GM19193 (cell line): ENCODE results near the gene DUSP22.

ENCODE experiments used
- POLR2A ChIP-seq: IDR thresholded peaks from 4 replicates; pipeline ENCODE4 v1.6.1; 2011; ENCODE audit not compliant: insufficient read depth, insufficient read length; ENCODE audit errors: extremely low read depth

The DUSP22 gene

DNA sequence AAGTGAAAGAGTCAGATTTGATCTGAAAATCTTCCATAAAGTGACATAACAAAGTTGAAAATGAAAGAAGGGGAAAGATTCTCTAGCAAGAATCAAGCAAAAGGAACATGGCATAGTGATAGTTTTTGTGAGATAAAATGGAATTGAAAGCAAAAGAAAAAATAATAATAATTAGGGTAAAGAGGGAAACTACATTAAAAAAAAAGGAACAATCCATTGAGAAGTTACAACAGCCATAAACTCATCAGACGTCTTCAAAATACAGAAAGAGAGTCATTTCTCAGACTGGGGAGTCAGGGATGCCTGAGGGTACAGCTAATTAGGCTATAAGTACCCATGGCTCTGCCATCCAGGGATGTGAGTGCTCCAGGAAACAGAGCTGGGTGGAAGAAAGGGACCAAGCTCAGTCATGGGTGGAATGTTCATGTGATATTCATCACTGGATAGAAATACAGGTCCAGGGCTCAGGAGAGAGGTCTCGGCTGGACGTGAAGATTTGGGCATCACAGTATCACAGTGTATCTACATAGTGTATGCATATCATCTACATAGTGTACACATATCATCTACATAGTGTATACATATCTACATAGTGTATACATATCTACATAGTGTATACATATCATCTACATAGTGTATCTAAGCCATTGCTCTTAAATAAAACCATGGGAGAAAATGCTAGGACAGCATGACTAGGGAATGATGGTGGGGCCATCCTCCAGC, 29.4 kb downstream of the DUSP22 start:
- TF ChIP-seq POLR2A = no peak

DNA sequence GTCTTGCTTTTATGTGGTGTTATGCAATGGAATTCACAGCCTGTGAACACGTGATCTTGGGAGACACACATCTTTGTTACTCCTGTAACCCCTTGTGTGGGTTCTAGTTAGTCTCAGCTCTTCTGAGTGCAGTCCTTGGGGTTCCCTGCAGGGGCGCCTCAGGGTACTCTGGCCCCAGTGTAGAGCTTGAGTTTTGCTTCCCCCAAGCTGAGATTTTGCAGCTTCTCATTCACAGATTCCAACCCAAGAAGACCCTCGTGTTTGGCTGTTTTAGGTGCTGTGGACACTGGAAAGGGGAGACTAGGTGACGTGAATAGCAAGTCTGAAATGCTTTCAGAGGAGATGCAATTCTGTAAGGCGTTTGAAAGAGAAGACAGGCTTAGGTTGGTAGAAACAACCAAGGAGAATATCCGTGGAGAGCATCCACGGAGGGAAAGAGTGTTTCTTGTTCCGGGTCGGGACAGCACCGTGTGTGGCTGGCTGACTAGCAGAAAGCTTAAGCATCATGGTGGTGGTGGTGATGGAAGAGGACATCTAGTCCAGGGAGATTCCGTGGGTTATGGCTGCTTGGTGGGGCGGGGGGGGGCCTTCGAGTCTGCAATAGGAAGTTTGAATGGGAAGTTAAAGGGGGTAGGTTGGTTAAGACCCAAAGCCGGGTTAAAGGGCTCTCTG, 30.1 kb downstream of the DUSP22 start:
- peak; percentile 15 for TF ChIP-seq POLR2A

DNA sequence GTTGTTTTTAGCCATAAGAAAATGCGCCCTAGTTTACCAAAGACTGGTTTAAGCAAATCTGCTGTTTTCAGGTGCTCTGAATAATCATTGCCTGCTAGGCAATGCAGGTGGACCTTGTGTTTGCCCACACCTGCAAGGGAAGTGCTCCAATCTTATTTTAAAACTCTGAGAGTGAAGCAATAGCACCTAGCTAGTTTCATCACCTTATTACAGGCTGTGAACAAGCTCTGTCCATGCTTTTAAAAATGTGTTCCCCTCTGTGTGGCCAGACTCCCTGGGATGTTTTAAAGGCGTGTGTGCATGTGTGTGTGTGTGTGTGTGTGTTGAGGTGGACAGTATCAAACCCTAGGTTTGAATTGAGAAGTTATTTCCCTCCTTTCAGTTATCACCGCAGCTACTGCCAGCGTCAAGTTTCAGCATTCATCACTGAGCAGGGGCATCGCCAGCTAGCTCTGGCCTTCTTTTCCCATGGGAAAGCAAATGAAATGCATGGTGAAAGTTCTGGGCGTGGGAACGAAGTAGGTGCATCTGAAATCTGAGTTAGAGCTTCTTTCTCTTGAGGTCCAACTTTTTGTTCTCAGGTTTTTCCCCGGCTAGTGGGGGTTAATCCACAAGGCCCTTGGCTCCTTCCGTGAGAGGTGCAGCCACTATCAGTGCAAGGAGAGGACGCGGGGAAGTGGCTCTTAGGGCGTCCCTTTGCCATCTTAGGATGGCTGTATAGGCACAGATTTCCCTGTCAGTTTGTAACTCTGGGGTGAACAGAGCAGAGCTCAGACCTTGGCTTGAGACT, 30.8 kb downstream of the DUSP22 start:
- no peak for TF ChIP-seq POLR2A

DNA sequence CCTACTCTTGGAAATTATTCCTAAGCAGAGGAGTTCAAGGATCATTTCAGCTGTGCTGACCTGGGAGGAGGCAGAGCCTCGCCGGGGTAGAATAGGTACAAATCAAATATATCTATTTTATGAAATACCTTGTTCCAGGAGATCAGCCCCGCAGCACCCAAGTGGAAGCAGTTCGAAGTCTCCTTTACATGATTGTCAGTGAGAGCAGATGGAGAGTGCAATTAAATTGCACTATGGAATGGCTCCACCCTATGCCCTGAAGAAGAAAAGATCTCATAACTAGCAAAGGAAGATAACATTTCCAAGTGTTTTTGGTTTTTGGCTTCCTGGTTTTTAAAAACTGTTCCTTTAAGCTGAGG, 31.4 kb downstream of the DUSP22 start:
- TF ChIP-seq POLR2A = no peak

DNA sequence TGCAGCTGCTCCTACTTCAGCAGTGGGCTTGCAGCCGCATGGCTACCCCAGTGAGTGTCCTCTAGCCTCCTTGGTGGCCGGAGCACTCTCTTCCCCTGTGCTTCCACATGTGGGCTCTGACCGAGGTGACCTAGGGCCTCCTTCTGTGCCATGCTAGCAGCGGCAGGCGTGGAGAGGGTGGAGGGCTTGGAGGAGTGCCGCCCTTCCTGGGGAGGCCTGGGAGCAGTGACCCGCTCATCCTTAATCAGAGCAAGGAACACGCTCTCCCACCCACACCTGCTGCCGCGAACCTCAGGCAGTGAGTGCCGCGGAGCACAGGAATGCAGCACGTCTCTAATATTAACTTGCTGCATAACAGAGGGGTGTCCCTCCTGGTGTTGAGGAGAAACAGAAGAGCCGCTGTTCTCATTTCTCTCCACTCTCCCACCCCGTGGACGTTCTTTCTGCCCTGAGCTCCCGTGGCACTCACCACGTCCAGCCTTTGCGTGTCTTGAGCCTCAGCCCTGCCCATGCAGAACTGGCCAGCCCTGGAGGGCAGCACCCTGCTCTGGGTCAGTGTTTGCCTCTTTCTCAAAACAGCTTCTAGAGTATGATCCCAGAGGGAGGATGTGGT, 31.9 kb downstream of the DUSP22 start:
- TF ChIP-seq POLR2A = no peak

DNA sequence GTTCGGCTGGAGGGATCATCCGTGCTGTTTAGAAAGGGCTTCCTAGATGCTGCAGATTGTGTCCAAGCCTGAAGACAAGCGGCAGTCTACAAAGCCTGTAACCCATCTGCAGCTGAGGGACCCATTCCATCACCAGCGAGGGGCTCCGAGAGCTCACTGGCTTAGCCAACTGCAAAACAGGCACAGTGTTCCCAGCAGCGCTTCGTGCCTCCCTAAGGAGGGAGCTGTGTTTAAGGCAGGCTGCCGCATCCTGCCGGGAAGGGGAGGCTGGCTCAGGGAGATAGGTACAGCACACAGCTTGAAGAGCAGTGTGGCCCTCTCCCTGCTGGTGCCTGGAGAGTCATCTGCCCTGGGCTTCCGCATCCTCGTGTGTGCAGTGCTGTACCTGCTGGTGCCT, 32.4 kb downstream of the DUSP22 start:
- TF ChIP-seq POLR2A = no peak

DNA sequence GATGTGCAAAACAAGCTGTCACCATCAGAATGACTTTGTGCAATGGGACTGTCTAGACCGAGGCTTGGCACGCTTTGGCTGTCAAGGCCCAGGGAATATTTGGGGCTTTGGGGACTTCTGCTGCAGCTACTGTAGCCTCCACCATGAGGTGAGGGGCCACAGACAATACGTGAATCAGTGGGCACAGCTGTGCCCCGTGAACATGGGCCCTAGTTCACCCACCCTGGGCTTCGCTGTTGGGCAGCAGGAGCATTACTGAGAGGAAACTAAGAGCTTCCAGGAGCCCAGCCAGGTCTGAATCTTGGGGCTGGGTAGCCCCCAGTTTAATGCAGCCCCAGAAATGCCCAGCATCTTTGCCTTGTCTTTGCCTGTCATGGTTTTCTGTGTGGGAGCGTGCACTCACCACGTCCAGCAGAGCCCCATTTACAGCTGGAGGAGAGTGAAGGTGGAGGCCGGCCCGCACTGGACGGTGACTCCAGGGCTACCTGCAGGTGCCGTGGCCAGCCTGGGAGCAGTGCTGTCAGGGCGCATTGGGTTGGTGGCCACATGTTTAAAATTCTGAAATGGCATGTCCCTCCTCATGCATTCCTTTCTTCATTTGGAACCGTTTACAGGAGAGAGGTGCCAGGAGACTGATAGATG, 34.7 kb downstream of the DUSP22 start:
- TF ChIP-seq POLR2A = no peak

DNA sequence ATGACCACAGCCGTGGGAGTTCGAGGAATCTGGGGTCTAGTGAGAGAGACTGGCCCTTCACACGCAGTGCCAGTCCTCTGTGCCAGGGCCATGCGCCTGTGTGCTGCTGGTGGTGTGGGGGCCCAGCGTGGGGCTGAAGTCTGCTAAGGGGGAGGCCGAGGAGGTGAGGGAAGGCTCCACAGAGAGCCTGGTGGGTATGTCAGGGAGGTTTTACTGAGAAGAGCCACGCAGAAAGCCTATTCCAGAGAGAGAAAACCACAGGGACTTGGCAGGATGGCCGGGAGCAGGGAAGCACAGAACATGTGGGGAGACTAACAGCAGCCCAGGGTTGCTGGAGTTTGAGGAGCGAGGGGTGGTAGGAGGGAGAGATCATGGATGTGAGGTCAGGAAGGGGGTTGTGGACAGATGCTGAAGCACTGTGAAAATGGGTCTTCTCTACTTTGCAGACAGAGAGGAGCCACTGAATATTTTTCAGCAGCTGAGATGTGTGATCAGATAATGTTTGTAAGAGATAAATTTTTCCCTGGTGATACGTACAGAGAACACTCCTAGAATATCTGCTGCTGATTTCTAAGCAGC, 35.3 kb downstream of the DUSP22 start:
- peak; percentile 9 for TF ChIP-seq POLR2A

DNA sequence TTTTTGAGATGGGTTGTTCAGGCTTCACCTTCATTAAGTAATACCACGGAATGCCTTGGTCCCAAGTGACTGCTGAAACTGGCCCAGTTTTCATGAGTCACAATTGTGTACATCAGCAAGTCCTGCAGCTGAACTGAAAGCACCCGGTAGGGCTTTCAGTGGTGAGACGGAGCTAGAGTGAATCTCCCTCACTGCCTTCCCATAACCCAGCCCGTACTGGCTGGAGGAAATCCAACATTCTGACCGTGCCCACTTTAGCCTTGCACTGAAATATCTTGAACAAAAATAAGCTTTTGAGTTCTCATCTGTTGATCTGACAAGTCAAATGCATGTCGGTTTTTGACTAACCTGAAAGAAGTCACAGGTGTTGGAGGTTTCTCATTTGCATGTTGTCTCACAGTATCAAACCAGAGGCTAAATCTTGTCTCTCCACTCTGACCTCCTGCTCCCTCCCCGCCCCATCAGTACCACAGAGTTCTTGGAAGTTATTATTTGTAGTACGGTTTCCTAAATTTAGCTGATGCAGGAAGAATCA, 35.9 kb downstream of the DUSP22 start:
- TF ChIP-seq POLR2A = peak; percentile 57

DNA sequence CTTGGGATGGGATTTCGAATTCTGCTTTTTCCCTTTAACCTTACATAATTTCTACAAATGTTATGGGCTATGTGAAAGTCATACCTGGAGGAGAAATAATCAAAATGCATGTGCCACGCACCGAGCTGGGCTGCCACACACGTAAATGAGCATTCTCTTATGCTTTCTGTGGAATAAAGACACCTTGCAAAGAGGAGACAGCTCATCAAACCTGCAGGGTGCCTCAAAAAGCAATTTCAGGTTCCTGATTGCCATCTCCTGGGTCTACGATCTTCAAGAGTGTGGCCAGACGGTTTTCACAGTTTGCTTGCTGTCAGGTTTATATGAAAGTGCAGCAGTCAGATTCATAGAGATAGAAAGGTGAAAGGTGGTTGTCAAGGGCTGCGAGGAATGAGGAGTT, 36.6 kb downstream of the DUSP22 start:
- no peak for TF ChIP-seq POLR2A

DNA sequence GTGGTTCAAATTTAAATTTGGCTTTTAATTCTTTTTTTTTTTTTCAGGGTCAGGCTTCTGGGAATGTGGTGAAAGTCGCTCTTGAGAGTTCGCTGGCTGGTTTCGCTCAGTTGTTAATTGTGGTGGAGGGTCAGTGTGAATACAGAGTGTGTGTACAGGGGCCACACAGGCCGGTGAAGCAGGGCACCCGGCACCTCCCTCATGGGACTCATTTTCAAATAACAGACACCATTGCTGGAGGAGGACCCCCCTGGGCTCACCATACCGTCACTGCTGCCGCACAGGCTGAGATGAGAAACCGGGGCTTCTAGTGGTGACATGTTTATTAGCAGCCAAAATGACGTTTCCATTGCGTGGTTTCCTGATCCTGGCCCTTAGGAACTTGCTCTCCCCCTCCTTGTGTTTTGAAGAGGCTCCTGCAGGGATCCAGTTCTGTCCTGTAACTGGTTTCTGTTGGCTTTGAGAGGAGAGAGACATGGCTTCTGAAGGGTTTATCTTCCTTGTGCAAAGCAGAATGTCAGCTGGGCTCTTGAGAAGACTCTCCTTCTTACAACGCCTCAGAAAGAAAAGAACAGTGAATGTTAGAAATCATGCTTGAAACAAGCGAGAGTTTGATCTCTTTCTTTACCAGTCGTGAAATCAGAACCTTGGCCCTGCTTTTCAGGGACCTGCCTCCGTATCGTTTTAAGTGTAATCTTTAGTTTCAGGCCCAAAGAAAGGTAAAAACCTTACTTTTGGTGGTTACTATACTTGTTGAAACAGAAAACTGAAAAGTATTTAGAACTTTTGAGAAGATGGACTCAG, 37.8 kb downstream of the DUSP22 start:
- peak; percentile 33 for TF ChIP-seq POLR2A

DNA sequence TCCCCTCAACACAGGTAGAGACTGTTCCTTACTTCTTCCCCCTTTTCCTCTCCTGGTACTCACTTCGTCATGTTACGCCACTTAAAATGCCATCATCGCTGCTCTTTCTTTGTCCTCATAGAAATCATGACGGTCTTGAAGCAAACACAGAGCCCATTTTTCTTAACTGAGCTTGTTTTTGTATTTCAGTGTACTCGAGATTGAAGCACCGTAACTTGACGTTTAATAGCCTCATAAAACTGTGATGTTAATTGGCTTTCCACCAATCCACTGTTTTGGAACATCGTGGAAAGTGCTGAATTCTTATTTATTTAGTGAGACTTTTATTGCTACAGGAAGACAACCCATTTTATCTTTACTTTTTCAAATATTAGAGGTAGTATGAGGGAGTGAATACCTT, 38.7 kb downstream of the DUSP22 start:
- no peak for TF ChIP-seq POLR2A
